DOHH2 (cell line): ENCODE results near the gene PEAR1.

Experiments used
- CTCF ChIP-seq: fragments of 200-600 bp; sonication (generic); IDR thresholded peaks from one replicate; pipeline ENCODE4 v1.5.1; 2014; ENCODE audit warnings: antibody characterized with exemption, mild to moderate bottlenecking, low read depth, low read length; ENCODE audit not compliant: poor library complexity, severe bottlenecking
- EZH2phosphoT487 ChIP-seq: fragments of 200-600 bp; sonication (generic); IDR thresholded peaks from 2 replicates; pipeline ENCODE4 v1.6.1; 2017; ENCODE audit warnings: borderline replicate concordance, mild to moderate bottlenecking, antibody characterized with exemption, low read length, moderate library complexity, mixed read lengths

- TF ChIP-seq CTCF (no peak), EZH2phosphoT487 (no peak)
Measured at GRCh38 chr1:156953571-156953970, 60.1 kb downstream of the PEAR1 start.
